Measurements from ENCODE around the gene BBS4. TPM values are rescaled to one million over a fixed set of nuclear protein-coding genes. Genes with fewer than 3 reads are reported as not detected.
"Not testable (repeated sequence)": the region's sequence is repeated elsewhere in the genome, so short reads cannot be mapped to it uniquely, and the experiment has no call there.

Gene BBS4
- total RNA-seq, 1 experiment from 2014 or later = 13.5 TPM

GRCh38 chr15:72700076-72700475 is 14.1 kb downstream of the BBS4 start:
- no peak for DNase-seq (ENCODE audit: low spot score)

- DNase-seq (ENCODE audit: low spot score) = no peak
These were observed 20.3 kb downstream of the BBS4 start for GRCh38 chr15:72706266-72706665.

- not testable (repeated sequence) for DNase-seq (ENCODE audit: low spot score)
These were observed 22.7 kb downstream of the BBS4 start for GRCh38 chr15:72708551-72709303.

- DNase-seq (ENCODE audit: low spot score) = peak; percentile 90
These were observed 36.2 kb downstream of the BBS4 start for GRCh38 chr15:72722071-72722696.

GRCh38 chr15:72724028-72724427 is 38.0 kb downstream of the BBS4 start:
- DNase-seq (ENCODE audit: low spot score) = no peak

- no peak for DNase-seq (ENCODE audit: low spot score)
These were observed 39.4 kb downstream of the BBS4 start for GRCh38 chr15:72725446-72725845.

- not testable (repeated sequence) for DNase-seq (ENCODE audit: low spot score)
These were observed 39.8 kb downstream of the BBS4 start for GRCh38 chr15:72725851-72726250.

GRCh38 chr15:72727154-72727553 is 41.1 kb downstream of the BBS4 start:
- DNase-seq (ENCODE audit: low spot score) = no peak

- DNase-seq (ENCODE audit: low spot score) = not testable (repeated sequence)
These were observed 42.2 kb downstream of the BBS4 start for GRCh38 chr15:72728249-72728648.

GRCh38 chr15:72728821-72729220 is 42.8 kb downstream of the BBS4 start:
- DNase-seq (ENCODE audit: low spot score) = no peak

GRCh38 chr15:72732086-72732485 is 46.1 kb downstream of the BBS4 start:
- no peak for DNase-seq (ENCODE audit: low spot score)

- no peak for DNase-seq (ENCODE audit: low spot score)
These were observed 46.5 kb downstream of the BBS4 start for GRCh38 chr15:72732516-72732915.

GRCh38 chr15:72733941-72734738 is 48.1 kb downstream of the BBS4 start:
- DNase-seq (ENCODE audit: low spot score) = no peak

- DNase-seq (ENCODE audit: low spot score) = no peak
These were observed 49.1 kb downstream of the BBS4 start for GRCh38 chr15:72735111-72735510.

GRCh38 chr15:72737061-72737460 is 51.1 kb downstream of the BBS4 start:
- DNase-seq (ENCODE audit: low spot score) = no peak

- no peak for DNase-seq (ENCODE audit: low spot score)
These were observed 51.7 kb downstream of the BBS4 start for GRCh38 chr15:72737723-72738122.

GRCh38 chr15:72740219-72740618 is 54.2 kb downstream of the BBS4 start:
- DNase-seq (ENCODE audit: low spot score) = no peak

GRCh38 chr15:72749700-72750099 is 63.7 kb downstream of the BBS4 start:
- DNase-seq (ENCODE audit: low spot score) = no peak

GRCh38 chr15:72751751-72752455 is 65.9 kb downstream of the BBS4 start:
- no peak for DNase-seq (ENCODE audit: low spot score)

- DNase-seq (ENCODE audit: low spot score) = no peak
These were observed 68.1 kb downstream of the BBS4 start for GRCh38 chr15:72754096-72754495.

- no peak for DNase-seq (ENCODE audit: low spot score)
These were observed 72.2 kb downstream of the BBS4 start for GRCh38 chr15:72758182-72758581.
